Stimulated activated naive CD8-positive, alpha-beta T cell treated with anti-CD3 and anti-CD28 coated beads, Interleukin-15, amount 100 ng/mL, for 72 hours (primary cell): ENCODE results near the gene UMAD1.
"Not testable (repeated sequence)": the region's sequence is repeated elsewhere in the genome, so short reads cannot be mapped to it uniquely, and the experiment has no call there.

ENCODE experiments used
- ATAC-seq: fragments of 150-1000 bp; cut with Tn5 transposase; 2 replicates; pipeline ENCODE4 v1.10.0; 2021; ENCODE audit warnings: mild to moderate bottlenecking, moderate library complexity
- DNase-seq, 2 donors: peaks; one replicate each; pipeline ENCODE4 v3.0.0; 2021 to 2022
- H3K27ac Mint-ChIP-seq, 2 donors: one replicate each; pipeline ENCODE4 v1.8.0; 2022; ENCODE audit warnings: mild to moderate bottlenecking in 2 of 2, mixed read lengths in 2 of 2, moderate library complexity in 2 of 2
- H3K27me3 Mint-ChIP-seq: one replicate; pipeline ENCODE4 v1.8.0; 2022; ENCODE audit warnings: mixed read lengths
- H3K4me1 Mint-ChIP-seq: one replicate; pipeline ENCODE4 v1.8.0; 2022; ENCODE audit warnings: mild to moderate bottlenecking, mixed read lengths
- H3K4me3 Mint-ChIP-seq, 2 donors: one replicate each; pipeline ENCODE4 v1.8.0; 2022; ENCODE audit warnings: mild to moderate bottlenecking in 2 of 2, mixed read lengths in 2 of 2, moderate library complexity in 1 of 2
- H3K9me3 Mint-ChIP-seq, 2 donors: one replicate each; pipeline ENCODE4 v1.8.0; 2022; ENCODE audit warnings: mixed read lengths in 2 of 2

The UMAD1 gene

DNA sequence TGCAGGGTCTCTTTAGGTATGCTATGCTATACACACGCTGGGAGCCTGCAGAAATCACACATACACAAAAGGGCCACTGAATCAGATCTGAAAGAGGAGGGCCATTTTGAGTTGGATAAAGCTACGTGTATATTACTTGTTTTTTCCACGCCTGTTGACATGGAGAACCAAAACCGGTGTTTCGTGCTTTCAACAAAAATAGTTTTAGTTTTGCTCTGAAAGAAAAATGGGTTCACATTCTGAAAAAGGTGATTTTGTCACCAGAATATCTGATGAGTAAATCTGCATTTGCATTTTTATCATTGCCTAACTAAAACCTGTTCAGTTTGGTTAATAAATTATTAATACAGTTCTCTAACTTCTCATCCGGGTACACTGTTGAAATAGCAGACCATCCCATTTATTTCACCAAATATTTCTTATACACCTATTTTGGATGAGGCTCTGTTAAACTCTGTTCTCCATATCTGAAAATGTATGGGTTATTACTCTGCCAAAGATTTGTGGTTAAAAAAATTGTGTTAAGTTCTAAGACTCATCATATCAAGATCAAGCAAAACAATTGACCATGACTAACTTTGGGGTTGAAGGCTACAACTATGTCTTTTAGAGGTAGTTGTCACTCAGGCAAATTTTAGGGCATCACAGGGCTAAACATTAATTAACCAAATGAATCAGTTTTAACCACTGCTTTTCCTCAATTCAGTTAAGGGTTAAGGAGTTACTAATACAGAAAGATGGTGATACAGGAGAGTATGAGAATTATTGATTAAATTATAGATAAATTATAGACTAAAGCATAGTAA is 179.1 kb downstream of the UMAD1 start:
- peaks cover 37% of the 10 kb centered on the region for H3K4me1 Mint-ChIP-seq
- H3K9me3 Mint-ChIP-seq = peaks cover 5 to 6% of the 10 kb centered on the region in 2 donors
- H3K4me3 Mint-ChIP-seq = no peak overlapping the region
- ATAC-seq (peak; percentile 47), DNase-seq (no peak)
- no peak overlapping the region for H3K27ac Mint-ChIP-seq
- H3K27me3 Mint-ChIP-seq = no peaks in the 10 kb centered on the region

DNA sequence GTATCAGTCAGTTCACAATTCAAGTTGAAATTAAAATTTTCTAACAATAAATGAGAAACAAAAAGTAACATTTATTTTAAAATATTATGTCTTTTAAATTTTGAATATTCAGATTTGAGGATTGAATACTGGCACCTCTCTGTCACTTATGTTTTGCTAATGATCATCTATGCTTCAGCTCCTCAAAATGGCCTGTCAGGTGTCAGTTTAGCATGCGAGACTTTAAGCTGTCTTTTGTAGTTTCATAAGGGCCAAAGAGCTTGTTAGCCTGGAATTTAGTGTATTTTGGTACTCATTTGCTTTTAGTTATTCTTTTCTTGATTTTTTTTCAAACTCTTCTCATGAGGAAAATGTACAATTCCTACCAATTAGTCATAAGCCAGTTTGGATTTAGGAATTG is 179.9 kb downstream of the UMAD1 start:
- H3K9me3 Mint-ChIP-seq = peaks cover 0 to 9% of the 10 kb centered on the region in 2 donors
- no peak overlapping the region for H3K4me3 Mint-ChIP-seq
- ATAC-seq (no peak), DNase-seq (no peak)
- no peaks in the 10 kb centered on the region for H3K27me3 Mint-ChIP-seq
- H3K4me1 Mint-ChIP-seq = peaks cover 29% of the 10 kb centered on the region
- no peak overlapping the region for H3K27ac Mint-ChIP-seq

DNA sequence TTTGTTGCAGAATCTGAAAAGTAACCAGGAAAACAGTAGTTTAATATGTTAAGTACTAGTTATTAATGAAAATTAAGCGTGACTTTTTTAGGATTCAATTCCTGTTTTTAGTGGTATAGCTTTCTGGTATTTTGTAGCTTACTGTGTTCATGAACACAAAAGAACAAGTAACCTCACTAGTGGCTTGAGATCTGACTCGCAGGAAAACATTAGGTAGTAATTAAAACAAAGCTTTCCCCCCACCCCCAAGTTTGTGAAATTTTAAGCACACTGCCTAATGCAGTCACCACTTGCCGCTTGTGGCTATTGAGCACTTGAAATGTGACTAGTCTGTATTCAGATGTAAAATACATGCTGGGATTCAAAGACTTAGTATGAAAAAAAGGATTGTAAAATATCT is 180.4 kb downstream of the UMAD1 start:
- no peak for ATAC-seq
- no peak for DNase-seq
- Mint-ChIP-seq H3K27ac (no peak overlapping the region), H3K9me3 (peaks cover 0 to 9% of the 10 kb centered on the region in 2 donors), H3K27me3 (no peaks in the 10 kb centered on the region), H3K4me1 (peaks cover 24% of the 10 kb centered on the region), H3K4me3 (no peak overlapping the region)

DNA sequence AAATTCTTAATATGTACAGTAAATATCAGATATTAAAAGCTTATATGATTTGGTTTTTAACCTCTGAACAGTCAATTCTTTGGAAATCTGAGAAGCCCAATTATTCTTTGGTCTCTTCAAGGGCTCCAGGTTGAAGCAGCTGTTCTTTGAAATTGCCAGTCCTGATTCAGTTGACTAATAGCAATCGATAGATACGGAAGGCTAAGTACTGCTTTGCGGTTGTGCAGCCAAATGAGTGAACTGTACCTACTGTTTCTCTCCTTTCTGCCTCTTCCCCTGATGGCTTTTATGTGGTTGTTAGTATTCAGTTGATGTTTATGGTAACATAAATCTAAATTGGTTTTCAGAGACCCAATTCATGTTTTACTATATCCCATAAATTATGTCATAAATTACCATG is 181.0 kb downstream of the UMAD1 start:
- peaks cover 0 to 9% of the 10 kb centered on the region in 2 donors for H3K9me3 Mint-ChIP-seq
- H3K4me3 Mint-ChIP-seq = no peak overlapping the region
- ATAC-seq (no peak), DNase-seq (no peak)
- H3K27me3 Mint-ChIP-seq = no peaks in the 10 kb centered on the region
- no peak overlapping the region for H3K27ac Mint-ChIP-seq
- peaks cover 18% of the 10 kb centered on the region for H3K4me1 Mint-ChIP-seq

DNA sequence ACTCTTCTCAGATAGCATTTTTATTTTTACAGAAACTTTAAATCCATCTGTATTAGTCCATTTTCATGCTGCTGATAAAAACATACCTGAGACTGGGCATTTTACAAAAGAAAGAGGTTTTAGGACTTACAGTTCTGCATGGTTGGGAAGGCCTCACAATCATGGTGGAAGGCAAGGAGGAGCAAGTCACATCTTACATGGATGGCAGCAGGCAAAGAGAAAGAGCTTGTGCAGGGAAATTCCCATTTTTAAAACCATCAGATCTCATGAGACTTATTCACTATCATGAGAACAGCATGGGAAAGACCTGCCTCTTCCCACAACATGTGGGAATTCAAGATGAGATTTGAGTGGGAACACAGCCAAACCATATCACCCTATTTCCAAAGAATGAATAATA is 184.7 kb downstream of the UMAD1 start:
- not testable (repeated sequence) for H3K27ac Mint-ChIP-seq, ATAC-seq, H3K4me1 Mint-ChIP-seq, H3K27me3 Mint-ChIP-seq, H3K9me3 Mint-ChIP-seq, H3K4me3 Mint-ChIP-seq, DNase-seq

DNA sequence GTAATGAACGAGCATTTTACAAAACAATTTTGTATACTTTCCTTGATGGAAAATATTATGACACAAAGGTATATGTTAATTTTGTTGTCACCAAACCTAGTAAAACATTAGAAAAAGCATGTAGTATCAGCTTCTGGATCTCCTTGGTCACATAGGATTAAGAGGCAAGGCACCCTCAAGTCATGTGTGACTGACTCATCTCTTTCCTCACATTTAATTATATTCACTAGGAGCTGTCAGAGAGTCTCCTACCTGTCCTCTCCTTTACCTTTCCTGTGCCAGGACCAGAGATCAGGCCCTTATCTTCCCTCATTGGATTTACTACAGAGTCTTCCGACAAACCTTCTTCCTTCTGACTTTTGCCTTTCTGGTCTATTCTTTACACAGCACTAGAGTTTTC is 189.1 kb downstream of the UMAD1 start:
- no peak for ATAC-seq
- no peak overlapping the region for H3K27ac Mint-ChIP-seq

DNA sequence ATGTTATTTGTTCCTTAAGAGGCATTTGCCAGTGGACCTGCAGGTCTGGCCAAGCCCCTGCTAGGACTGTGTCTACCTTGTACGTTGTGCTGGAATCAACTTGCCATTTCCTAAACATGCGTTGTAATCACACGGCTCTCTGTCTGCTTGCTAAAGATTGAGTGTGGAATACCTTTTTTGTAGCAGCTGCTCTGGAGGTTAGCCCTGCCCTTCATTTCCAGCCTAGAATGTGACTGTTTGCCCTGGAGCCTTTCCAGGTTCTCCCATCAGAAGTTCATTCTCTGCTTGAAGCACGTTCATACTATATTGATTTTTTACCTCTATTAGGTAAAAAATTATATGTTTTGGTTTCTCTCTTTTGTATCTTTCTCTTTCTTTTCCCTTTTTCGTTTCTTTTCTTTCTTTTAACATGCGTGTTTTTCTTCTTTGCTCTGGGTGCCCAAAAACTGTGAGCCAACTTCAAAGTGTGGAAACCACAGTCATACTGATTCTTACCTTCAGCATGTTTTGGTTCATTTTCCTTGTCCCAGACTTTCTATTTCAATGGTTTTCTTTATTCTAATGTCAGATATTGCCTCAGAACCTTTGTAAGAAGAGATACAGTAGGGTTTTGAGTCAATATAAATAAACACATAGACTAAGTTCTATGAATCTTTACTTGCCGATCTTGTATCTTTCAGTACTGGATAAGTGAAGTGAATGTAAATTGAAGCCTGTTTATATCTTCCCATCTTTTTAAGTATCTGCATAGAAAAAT is 189.7 kb downstream of the UMAD1 start:
- Mint-ChIP-seq H3K4me1 (peaks cover 9% of the 10 kb centered on the region), H3K9me3 (peaks cover 0 to 2% of the 10 kb centered on the region in 2 donors), H3K27me3 (no peaks in the 10 kb centered on the region), H3K27ac (peak overlapping the region in 1 of 2 donors; percentile 65), H3K4me3 (no peak overlapping the region)
- ATAC-seq (no peak), DNase-seq (no peak)

More for the DNA sequence above, 189.1 kb downstream of the UMAD1 start:
- Mint-ChIP-seq H3K27me3 (no peaks in the 10 kb centered on the region), H3K9me3 (peaks cover 0 to 4% of the 10 kb centered on the region in 2 donors), H3K4me1 (peaks cover 9% of the 10 kb centered on the region), H3K4me3 (no peak overlapping the region)
- no peak for DNase-seq

DNA sequence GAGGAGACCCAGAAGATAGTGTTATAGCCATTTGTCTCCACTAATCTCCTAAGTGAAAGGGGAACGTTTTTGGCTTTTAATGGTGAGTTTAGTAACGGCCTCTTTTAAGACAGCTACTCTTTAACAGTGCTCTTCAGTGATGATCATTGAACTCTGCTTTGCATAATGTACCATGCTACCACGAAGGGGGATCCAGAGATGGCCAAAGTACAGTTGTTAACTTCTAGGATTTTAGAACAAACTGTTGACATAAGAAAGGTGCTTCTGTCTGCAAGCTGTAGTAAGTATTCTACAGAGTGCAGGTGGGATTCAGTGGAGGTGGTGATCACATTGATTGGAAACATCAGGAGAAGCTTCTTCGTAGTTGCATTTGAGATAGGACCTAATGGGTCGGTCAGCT is 192.0 kb downstream of the UMAD1 start:
- no peak overlapping the region for H3K4me3 Mint-ChIP-seq
- no peak overlapping the region for H3K27ac Mint-ChIP-seq
- no peaks in the 10 kb centered on the region for H3K27me3 Mint-ChIP-seq
- H3K9me3 Mint-ChIP-seq = no peaks in the 10 kb centered on the region
- DNase-seq (no peak), ATAC-seq (no peak)
- H3K4me1 Mint-ChIP-seq = peaks cover 9% of the 10 kb centered on the region

DNA sequence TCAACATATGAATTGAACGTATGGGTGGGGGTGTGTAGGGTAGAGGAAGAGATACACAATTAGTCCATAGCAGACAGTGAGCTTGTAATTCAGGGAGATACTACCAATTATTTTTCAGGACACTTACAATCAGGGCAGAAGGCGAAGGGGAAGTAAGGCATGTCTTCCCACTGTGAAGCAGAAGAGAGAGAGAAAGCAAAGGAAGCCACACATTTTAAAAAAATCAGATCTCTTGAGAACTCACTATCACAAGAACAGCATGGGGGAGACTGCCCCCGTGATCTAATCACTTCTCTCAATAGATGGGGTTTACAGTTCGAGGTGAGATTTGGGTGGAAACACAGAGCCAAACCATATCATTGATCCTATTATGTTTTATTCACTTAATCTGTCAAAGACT is 194.2 kb downstream of the UMAD1 start:
- H3K4me1 Mint-ChIP-seq = peaks cover 9% of the 10 kb centered on the region
- ATAC-seq (no peak), DNase-seq (no peak)
- no peaks in the 10 kb centered on the region for H3K27me3 Mint-ChIP-seq
- no peak overlapping the region for H3K4me3 Mint-ChIP-seq
- no peak overlapping the region for H3K27ac Mint-ChIP-seq
- H3K9me3 Mint-ChIP-seq = peaks cover 2% of the 10 kb centered on the region in 2 donors

DNA sequence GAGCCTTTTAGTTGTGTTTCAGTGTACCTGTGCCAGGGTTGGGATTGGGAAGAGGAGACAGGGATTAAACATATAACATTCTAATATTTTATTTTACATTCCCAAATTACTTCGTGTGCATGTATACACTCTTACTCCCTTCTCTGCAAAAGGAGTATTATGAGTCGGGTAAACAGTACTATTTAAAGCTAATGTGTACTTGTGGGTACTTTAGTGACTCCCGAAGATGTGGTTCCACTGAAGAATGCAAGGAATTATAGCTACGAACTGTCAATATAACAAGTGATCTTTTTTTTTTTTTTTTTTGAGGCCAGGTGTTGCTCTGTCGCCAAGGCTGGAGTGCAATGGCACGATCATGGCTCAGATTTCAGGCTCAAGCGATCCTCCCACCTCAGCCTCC is 200.5 kb downstream of the UMAD1 start:
- Mint-ChIP-seq H3K4me1 (no peaks in the 10 kb centered on the region), H3K4me3 (no peak overlapping the region), H3K27me3 (no peaks in the 10 kb centered on the region), H3K27ac (no peak overlapping the region), H3K9me3 (peaks cover 6 to 9% of the 10 kb centered on the region in 2 donors)
- ATAC-seq (no peak), DNase-seq (no peak)

DNA sequence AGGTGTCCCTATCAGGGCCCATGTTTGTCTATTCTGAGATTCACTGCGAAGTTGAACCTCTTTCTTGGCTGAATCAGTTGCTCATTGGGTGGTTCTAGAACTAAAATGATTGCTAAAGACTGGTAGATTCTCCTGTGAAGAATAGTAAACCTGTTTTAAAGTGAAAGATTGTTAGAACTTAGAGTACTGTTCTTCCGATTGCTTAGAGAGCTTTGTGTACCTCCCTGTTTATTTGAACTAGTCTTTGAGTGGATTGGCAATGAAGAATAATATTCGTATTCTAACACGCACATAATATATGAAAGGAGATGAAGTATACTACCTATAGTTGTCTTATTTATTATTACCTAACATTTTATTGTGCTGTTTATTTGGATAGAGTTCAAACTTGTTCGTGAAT is 202.7 kb downstream of the UMAD1 start:
- H3K4me3 Mint-ChIP-seq = no peak overlapping the region
- ATAC-seq (no peak), DNase-seq (no peak)
- H3K27me3 Mint-ChIP-seq = no peaks in the 10 kb centered on the region
- H3K27ac Mint-ChIP-seq = peak overlapping the region in 1 of 2 donors; percentile 42
- peaks cover 11% of the 10 kb centered on the region for H3K4me1 Mint-ChIP-seq
- peaks cover 6 to 9% of the 10 kb centered on the region in 2 donors for H3K9me3 Mint-ChIP-seq

DNA sequence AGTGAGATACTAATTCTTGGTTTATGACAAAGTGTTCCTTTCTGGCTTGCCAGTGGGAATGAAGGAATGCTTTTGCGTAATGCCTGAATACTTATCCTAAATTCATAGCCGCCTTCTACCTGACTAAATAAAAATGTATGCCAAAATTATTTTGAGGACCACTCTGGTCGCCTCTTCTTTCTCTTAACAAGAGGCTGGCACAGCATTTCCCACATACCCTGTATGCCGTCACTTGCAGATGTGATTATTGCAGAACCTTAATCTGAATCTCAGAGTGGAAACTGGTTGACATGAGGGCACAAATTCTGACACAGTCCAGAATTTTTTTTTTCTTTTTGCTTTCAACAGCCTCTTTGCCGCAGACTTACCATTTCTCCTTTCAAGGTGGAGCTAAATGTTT is 203.4 kb downstream of the UMAD1 start:
- H3K4me3 Mint-ChIP-seq = no peak overlapping the region
- H3K27ac Mint-ChIP-seq = no peak overlapping the region

DNA sequence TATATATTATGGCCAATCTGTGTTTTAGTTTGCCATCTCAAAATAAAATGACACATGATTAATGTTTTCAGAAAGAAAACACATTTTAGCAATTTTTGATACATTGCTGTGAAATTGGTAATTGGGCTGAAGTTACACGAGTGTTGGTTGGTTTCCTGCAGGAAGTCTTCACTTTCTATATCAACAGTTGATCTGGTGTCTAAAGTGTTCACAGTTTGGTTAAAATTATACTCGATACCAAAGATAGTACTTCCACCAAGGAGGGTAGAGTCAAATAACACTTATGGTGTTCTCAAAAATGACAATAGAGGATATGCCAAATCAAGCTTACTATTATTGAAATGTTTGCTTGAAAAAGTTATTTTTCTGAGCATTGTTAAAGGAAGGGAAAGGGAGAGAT is 207.7 kb downstream of the UMAD1 start:
- peaks cover 25% of the 10 kb centered on the region for H3K4me1 Mint-ChIP-seq
- ATAC-seq (peak; percentile 71), DNase-seq (no peak)
- peak overlapping the region; percentile 18 to 49 for H3K4me3 Mint-ChIP-seq
- no peak overlapping the region for H3K27ac Mint-ChIP-seq
- no peaks in the 10 kb centered on the region for H3K27me3 Mint-ChIP-seq
- H3K9me3 Mint-ChIP-seq = no peaks in the 10 kb centered on the region

More for the DNA sequence above, 203.4 kb downstream of the UMAD1 start:
- Mint-ChIP-seq H3K4me1 (peaks cover 15% of the 10 kb centered on the region), H3K9me3 (peaks cover 6 to 9% of the 10 kb centered on the region in 2 donors), H3K27me3 (no peaks in the 10 kb centered on the region)
- ATAC-seq (no peak), DNase-seq (no peak)

DNA sequence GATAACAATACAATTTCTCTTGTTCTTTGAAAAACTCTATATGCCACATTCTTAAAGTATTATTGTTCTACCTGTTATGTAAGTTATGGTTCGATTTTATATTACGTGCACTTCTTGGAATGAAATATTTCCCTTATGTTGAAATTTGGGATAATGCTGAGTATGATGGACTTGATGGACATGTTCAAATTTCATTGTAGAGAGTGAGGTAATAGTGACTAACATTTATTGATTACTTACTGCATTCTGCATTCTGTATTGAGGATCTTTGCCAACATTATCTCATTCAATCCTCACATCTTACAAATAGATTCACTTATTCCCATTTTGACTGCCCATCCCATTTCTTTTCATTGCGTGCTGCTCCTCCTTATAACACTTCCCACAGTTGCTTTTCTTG is 208.3 kb downstream of the UMAD1 start:
- H3K4me3 Mint-ChIP-seq = no peak overlapping the region
- no peaks in the 10 kb centered on the region for H3K27me3 Mint-ChIP-seq
- DNase-seq (no peak), ATAC-seq (no peak)
- no peak overlapping the region for H3K27ac Mint-ChIP-seq
- H3K9me3 Mint-ChIP-seq = no peaks in the 10 kb centered on the region
- peaks cover 25% of the 10 kb centered on the region for H3K4me1 Mint-ChIP-seq

DNA sequence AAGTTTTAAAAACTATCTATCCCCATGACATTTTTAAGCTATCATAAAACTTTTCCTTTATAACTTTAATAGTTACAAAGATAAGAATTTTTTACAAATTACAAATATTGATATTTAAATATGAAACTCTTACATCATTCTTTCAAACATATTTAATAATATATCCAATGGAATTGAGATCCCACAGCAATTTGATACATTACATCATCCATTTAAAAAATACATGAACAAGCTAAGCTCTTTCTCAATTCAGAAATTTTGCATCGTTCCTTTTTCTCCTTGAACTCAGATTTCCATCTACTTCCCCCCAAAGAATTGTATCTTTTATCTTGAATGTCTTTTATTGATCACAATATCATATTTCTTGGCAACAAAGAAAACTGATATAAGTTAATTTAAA is 209.6 kb downstream of the UMAD1 start:
- ATAC-seq = no peak
- peaks cover 25% of the 10 kb centered on the region for H3K4me1 Mint-ChIP-seq
- H3K4me3 Mint-ChIP-seq = no peak overlapping the region
- H3K27me3 Mint-ChIP-seq = no peaks in the 10 kb centered on the region
- no peak for DNase-seq
- peaks cover 6 to 8% of the 10 kb centered on the region in 2 donors for H3K9me3 Mint-ChIP-seq
- no peak overlapping the region for H3K27ac Mint-ChIP-seq

DNA sequence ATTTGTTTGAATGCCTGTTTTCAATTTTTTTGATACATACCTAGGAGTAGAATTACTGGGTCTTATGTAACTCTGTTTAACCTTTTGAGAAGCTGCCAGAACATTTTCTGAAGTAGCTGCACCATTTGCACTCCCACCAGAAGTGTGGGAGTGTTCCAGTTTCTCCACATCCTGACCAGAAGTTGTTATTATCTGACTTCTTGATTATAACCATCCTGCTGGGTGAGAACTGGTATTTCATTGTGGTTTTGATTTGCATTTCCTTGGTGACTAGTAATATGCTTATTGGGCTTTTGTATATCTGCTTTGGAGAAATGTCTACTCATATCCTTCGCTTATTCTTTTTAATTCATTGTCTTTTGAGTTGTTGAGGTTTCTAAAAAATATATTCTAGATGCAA is 210.8 kb downstream of the UMAD1 start:
- Mint-ChIP-seq H3K4me1 (peaks cover 25% of the 10 kb centered on the region), H3K9me3 (peaks cover 12 to 19% of the 10 kb centered on the region in 2 donors), H3K27ac (peak overlapping the region in 1 of 2 donors; percentile 47), H3K4me3 (no peak overlapping the region), H3K27me3 (no peaks in the 10 kb centered on the region)
- DNase-seq = peak in 1 of 2 donors; percentile 17
- peak; percentile 90 for ATAC-seq
